DND-41 (cell line): Measurements from ENCODE around the gene SLC27A4.

Experiments used
- EZH2 ChIP-seq: IDR thresholded peaks from 3 replicates; pipeline ENCODE4 v1.6.1; 2012; ENCODE audit warnings: borderline replicate concordance, low read depth, mild to moderate bottlenecking, moderate library complexity, low read length, inconsistent platforms; ENCODE audit not compliant: severe bottlenecking
- TF ChIP-seq, protein P1 (sequence below): IDR thresholded peaks from 2 replicates; pipeline ENCODE4 v1.5.1; 2012; ENCODE audit warnings: borderline replicate concordance, low read length, moderate library complexity, mild to moderate bottlenecking; ENCODE audit not compliant: poor library complexity, severe bottlenecking; ENCODE audit errors: extremely low read depth

DNA sequence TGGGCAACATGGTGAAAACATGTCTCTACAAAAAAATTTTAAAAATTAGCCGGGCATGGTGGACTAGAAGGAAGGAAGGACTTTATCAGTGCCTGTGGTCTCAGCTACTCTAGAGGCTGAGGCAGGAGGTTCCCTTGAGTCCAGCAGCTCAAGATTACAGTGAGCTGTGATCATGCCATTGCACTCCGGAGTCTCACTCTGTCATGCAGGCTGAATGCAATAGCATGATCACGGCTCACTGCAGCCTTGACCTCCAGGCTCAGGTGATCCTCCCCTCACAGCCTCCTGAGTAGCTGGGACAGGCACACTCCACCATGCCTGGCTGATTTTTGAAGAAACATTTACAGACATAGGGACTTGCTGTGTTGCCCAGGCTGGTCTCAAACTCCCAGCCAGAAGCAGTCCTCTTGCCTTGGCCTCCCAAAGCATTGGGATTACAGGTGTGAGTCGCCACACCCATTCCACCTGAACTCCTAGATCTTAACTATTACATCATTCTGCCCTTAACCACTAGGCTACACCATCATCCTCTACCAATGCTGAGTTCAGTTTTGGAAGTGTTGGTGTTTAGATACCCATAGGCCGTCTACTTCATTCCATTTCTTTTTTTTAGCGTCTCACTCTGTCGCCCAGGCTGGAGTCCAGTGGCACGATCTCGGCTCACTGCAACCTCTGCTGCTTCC is 28.8 kb downstream of the SLC27A4 start:
- TF ChIP-seq, protein P1, sequence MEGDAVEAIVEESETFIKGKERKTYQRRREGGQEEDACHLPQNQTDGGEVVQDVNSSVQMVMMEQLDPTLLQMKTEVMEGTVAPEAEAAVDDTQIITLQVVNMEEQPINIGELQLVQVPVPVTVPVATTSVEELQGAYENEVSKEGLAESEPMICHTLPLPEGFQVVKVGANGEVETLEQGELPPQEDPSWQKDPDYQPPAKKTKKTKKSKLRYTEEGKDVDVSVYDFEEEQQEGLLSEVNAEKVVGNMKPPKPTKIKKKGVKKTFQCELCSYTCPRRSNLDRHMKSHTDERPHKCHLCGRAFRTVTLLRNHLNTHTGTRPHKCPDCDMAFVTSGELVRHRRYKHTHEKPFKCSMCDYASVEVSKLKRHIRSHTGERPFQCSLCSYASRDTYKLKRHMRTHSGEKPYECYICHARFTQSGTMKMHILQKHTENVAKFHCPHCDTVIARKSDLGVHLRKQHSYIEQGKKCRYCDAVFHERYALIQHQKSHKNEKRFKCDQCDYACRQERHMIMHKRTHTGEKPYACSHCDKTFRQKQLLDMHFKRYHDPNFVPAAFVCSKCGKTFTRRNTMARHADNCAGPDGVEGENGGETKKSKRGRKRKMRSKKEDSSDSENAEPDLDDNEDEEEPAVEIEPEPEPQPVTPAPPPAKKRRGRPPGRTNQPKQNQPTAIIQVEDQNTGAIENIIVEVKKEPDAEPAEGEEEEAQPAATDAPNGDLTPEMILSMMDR, result no peak
- no peak for TF ChIP-seq EZH2
